GM21619 (cell line): ENCODE measurements around the gene KCNT2.
"Not testable (repeated sequence)": the region's sequence is repeated elsewhere in the genome, so short reads cannot be mapped to it uniquely, and the experiment has no call there.

Experiments
- ATAC-seq: cut with Tn5 transposase; IDR thresholded peaks from one replicate; pipeline ENCODE4 v1.9.1; 2021; ENCODE audit not compliant: unreplicated experiment

Gene KCNT2

GRCh38 chr1:196608390-196609369 lies at the start of gene KCNT2:
Gene KCNT2 (minus strand): TSS chr1:196608440. CDS start chr1:196608309, 131 bp downstream.
- no peak for ATAC-seq

GRCh38 chr1:196655494-196655893 lies 47.3 kb upstream of the KCNT2 start:
- no peak for ATAC-seq

- no peak for ATAC-seq
Observed at GRCh38 chr1:196655071-196655470, 46.8 kb upstream of the KCNT2 start.

- ATAC-seq, result no peak
Observed at GRCh38 chr1:196654271-196654670, 46.0 kb upstream of the KCNT2 start.

- no peak for ATAC-seq
Observed at GRCh38 chr1:196651637-196652215, 43.5 kb upstream of the KCNT2 start, which contains the start of gene CFH. Gene CFH (plus strand): TSS chr1:196652043. CDS start chr1:196652118, 75 bp downstream.

GRCh38 chr1:196651079-196651478 lies 42.8 kb upstream of the KCNT2 start:
- ATAC-seq, result no peak

- ATAC-seq, result no peak
Observed at GRCh38 chr1:196650403-196650802, 42.2 kb upstream of the KCNT2 start.

- ATAC-seq, result no peak
Observed at GRCh38 chr1:196649990-196650389, 41.8 kb upstream of the KCNT2 start.

GRCh38 chr1:196640976-196641375 lies 32.7 kb upstream of the KCNT2 start:
- ATAC-seq, result no peak

- ATAC-seq, result not testable (repeated sequence)
Observed at GRCh38 chr1:196639291-196639690, 31.1 kb upstream of the KCNT2 start.

- ATAC-seq, result no peak
Observed at GRCh38 chr1:196638466-196638865, 30.2 kb upstream of the KCNT2 start.

GRCh38 chr1:196637606-196638005 lies 29.4 kb upstream of the KCNT2 start:
- ATAC-seq, result no peak

GRCh38 chr1:196628838-196629237 lies 20.6 kb upstream of the KCNT2 start:
- ATAC-seq, result no peak

GRCh38 chr1:196623079-196623478 lies 14.8 kb upstream of the KCNT2 start:
- no peak for ATAC-seq

GRCh38 chr1:196619721-196620120 lies 11.5 kb upstream of the KCNT2 start:
- no peak for ATAC-seq

GRCh38 chr1:196611873-196612272 lies 3.6 kb upstream of the KCNT2 start:
- ATAC-seq, result no peak

GRCh38 chr1:196609370-196609737 lies 1.1 kb upstream of the KCNT2 start:
- no peak for ATAC-seq

- ATAC-seq, result no peak
Observed at GRCh38 chr1:196607981-196608380, 259 bp downstream of the KCNT2 start.

GRCh38 chr1:196603651-196604050 lies 4.6 kb downstream of the KCNT2 start:
- no peak for ATAC-seq

- ATAC-seq, result no peak
Observed at GRCh38 chr1:196598942-196599748, 9.1 kb downstream of the KCNT2 start.

GRCh38 chr1:196594700-196595099 lies 13.5 kb downstream of the KCNT2 start:
- ATAC-seq, result no peak
